OCI-LY7 (cell line): ENCODE data around the gene ADM5. TPM values are rescaled to one million over a fixed set of nuclear protein-coding genes. Genes with fewer than 3 reads are reported as not detected.
A peak's percentile ranks its signal among the peaks of the same experiment; 100 is the strongest.

Experiments used
- BruUV-seq: library from RNA; stranded (reverse); fragments of 400-500 nt; replicated peaks from 2 replicates; lab custom pipeline; 2021; lab: Mats Ljungman, UMichigan
- CTCF ChIA-PET: fragments of 300-600 bp; sonication (Branson Sonifier 250); formaldehyde crosslinking; loops from one replicate; lab custom pipeline; 2022; ENCODE audit warnings: antibody characterized with exemption; ENCODE audit not compliant: unreplicated experiment; lab: Charles Lee
- POLR2A ChIA-PET: fragments of 300-600 bp; sonication (Branson Sonifier 250); formaldehyde crosslinking; loops from one replicate; lab custom pipeline; 2022; ENCODE audit warnings: antibody characterized with exemption; lab: Charles Lee
- DNase-seq: peaks from one replicate; pipeline ENCODE4 v3.0.0-alpha.2; 2015; ENCODE audit warnings: low spot score
- H2AFZ ChIP-seq: fragments of 200-600 bp; sonication (generic), shearing (Covaris generic); 2 replicates; pipeline ENCODE4 v1.6.1; 2014; ENCODE audit warnings: mild to moderate bottlenecking, antibody characterized with exemption, low read length, moderate library complexity
- H3K27ac ChIP-seq: fragments of 200-600 bp; sonication (generic); 2 replicates; pipeline ENCODE4 v1.5.1; 2014; ENCODE audit warnings: mixed run types, low read depth, mild to moderate bottlenecking, moderate library complexity, low read length, inconsistent platforms; ENCODE audit not compliant: poor library complexity, severe bottlenecking
- H3K36me3 ChIP-seq: fragments of 200-600 bp; sonication (generic); 2 replicates; pipeline ENCODE4 v1.6.1; 2014; ENCODE audit warnings: mild to moderate bottlenecking, antibody characterized with exemption, low read length, moderate library complexity, mixed read lengths; ENCODE audit not compliant: insufficient read depth
- H3K4me1 ChIP-seq: fragments of 200-600 bp; sonication (generic); 2 replicates; pipeline ENCODE4 v1.5.1; 2014; ENCODE audit warnings: mild to moderate bottlenecking, low read length; ENCODE audit not compliant: insufficient read depth, poor library complexity, severe bottlenecking
- H3K4me2 ChIP-seq: fragments of 200-600 bp; sonication (generic); 2 replicates; pipeline ENCODE4 v1.6.1; 2014; ENCODE audit warnings: mild to moderate bottlenecking, low read length
- H3K4me3 ChIP-seq: fragments of 200-600 bp; sonication (generic); 2 replicates; pipeline ENCODE4 v1.5.1; 2014; ENCODE audit warnings: mild to moderate bottlenecking, low read depth, low read length; ENCODE audit not compliant: poor library complexity, severe bottlenecking
- H3K79me2 ChIP-seq: fragments of 200-600 bp; sonication (generic); 2 replicates; pipeline ENCODE4 v1.6.1; 2016; ENCODE audit warnings: low read depth, mild to moderate bottlenecking, low read length, moderate library complexity, mixed read lengths; ENCODE audit not compliant: insufficient read depth
- H3K9me2 ChIP-seq: fragments of 200-600 bp; sonication (generic); 2 replicates; pipeline ENCODE4 v1.6.1; 2016; ENCODE audit warnings: mild to moderate bottlenecking, low read length, mixed read lengths; ENCODE audit not compliant: insufficient read depth
- H3K9me3 ChIP-seq: fragments of 200-600 bp; sonication (generic); 2 replicates; pipeline ENCODE4 v1.6.1; 2014; ENCODE audit warnings: mild to moderate bottlenecking, mixed run types, low read length, mixed read lengths
- H4K20me1 ChIP-seq: fragments of 200-600 bp; sonication (generic); 2 replicates; pipeline ENCODE4 v1.6.1; 2014; ENCODE audit warnings: mild to moderate bottlenecking, antibody characterized with exemption, low read length, moderate library complexity, mixed read lengths; ENCODE audit not compliant: insufficient read depth
- CTCF ChIP-seq: fragments of 200-600 bp; sonication (generic); conservative IDR thresholded peaks from 2 replicates; pipeline ENCODE4 v1.5.1; 2014; ENCODE audit warnings: mild to moderate bottlenecking, antibody characterized with exemption, low read length, moderate library complexity, mixed read lengths
- EZH2phosphoT487 ChIP-seq: fragments of 200-600 bp; sonication (generic); IDR thresholded peaks from 2 replicates; pipeline ENCODE4 v1.6.1; 2018; ENCODE audit warnings: low read depth, borderline replicate concordance, mild to moderate bottlenecking, mixed run types, antibody characterized with exemption, low read length, moderate library complexity, mixed read lengths
- intact Hi-C: fragments of 100-400 bp; cut with micrococcal nuclease; formaldehyde crosslinking; loops from one replicate; pipeline ENCODE4 v1.10.0; 2022; ENCODE audit not compliant: unreplicated experiment
- total RNA-seq, 2 experiments: library from RNA; depleted of rRNA in 1 of 2; stranded (reverse); fragments of >200 nt in 1 of 2; shearing (Covaris generic) in 1 of 2; gene quantifications; 2 replicates each; pipeline ENCODE4 v1.2.3, GENCODE V29; 2014 to 2022

Gene ADM5
- total RNA-seq, 2 experiments from 2014 or later = 15.3 to 16.5 TPM

GRCh38 chr19:49677231-49677900, 12.0 kb upstream of the ADM5 start, which contains the start of gene PRMT1:
Gene PRMT1 (plus strand): TSS chr19:49677271. CDS start chr19:49677281, 10 bp downstream.
- ChIA-PET CTCF (interaction anchor here (0.6 kb wide), 2 partner anchors 150 to 164 kb away, joined by 3 to 6 read pairs; partner anchors contain the start of gene RCN3), POLR2A (interaction anchor here (0.5 to 1.3 kb wide), 2 partner anchors 10 to 29 kb away, joined by 4 to 5 read pairs; no protein-coding TSS in a partner anchor)
- no peaks in the 10 kb centered on the region for H3K9me3 ChIP-seq
- peak within 1 kb of the TSS; percentile 95 for H3K4me2 ChIP-seq
- H3K4me3 ChIP-seq = peak within 1 kb of the TSS; percentile 96
- peak within 1 kb of the TSS; percentile 9; the same call in 1 of the 2 replicates for H2AFZ ChIP-seq
- DNase-seq = peak; percentile 72
- peaks cover 36% of the 10 kb centered on the region for H3K36me3 ChIP-seq
- no peaks in the 10 kb centered on the region for H3K9me2 ChIP-seq
- BruUV-seq = no TSS peak
- peak within 1 kb of the TSS; percentile 84 for H3K27ac ChIP-seq
- TF ChIP-seq CTCF (no peak), EZH2phosphoT487 (no peak)
- H3K4me1 ChIP-seq = peaks cover 54% of the 10 kb centered on the region
- intact Hi-C loops = loop anchor here (2.0 to 10.0 kb wide), 4 partner anchors 87 to 1040 kb away; partner anchors contain the start of genes DBP and PRR12
- peaks cover 53% of the 10 kb centered on the region for H3K79me2 ChIP-seq
- H4K20me1 ChIP-seq = 0 out of 2 replicates have a peak, but pooled peaks cover 9% of the 10 kb centered on the region

GRCh38 chr19:49677901-49678674, 11.3 kb upstream of the ADM5 start:
- H3K79me2 ChIP-seq = peaks cover 56% of the 10 kb centered on the region
- no peaks in the 10 kb centered on the region for H3K9me3 ChIP-seq
- peak overlapping the region; percentile 84 for H3K27ac ChIP-seq
- POLR2A ChIA-PET = no interaction called here
- intact Hi-C loops = loop anchor here (2.0 to 10.0 kb wide), 4 partner anchors 87 to 1041 kb away; partner anchors contain the start of genes DBP and PRR12
- peak overlapping the region; percentile 95 for H3K4me2 ChIP-seq
- H3K9me2 ChIP-seq = no peaks in the 10 kb centered on the region
- TSS peak; percentile 49 for BruUV-seq
- peaks cover 43% of the 10 kb centered on the region for H3K36me3 ChIP-seq
- H3K4me1 ChIP-seq = peaks cover 47% of the 10 kb centered on the region
- H2AFZ ChIP-seq = no peak overlapping the region
- CTCF ChIA-PET = no interaction called here
- no peak for TF ChIP-seq EZH2phosphoT487
- peak; percentile 86 for TF ChIP-seq CTCF
- peak; percentile 85 for DNase-seq
- 0 out of 2 replicates have a peak, but pooled peaks cover 10% of the 10 kb centered on the region for H4K20me1 ChIP-seq
- H3K4me3 ChIP-seq = peak overlapping the region; percentile 96
